Measurements from ENCODE around the gene SUSD2.
"Not testable (repeated sequence)": the region's sequence is repeated elsewhere in the genome, so short reads cannot be mapped to it uniquely, and the experiment has no call there.

Gene SUSD2

DNA sequence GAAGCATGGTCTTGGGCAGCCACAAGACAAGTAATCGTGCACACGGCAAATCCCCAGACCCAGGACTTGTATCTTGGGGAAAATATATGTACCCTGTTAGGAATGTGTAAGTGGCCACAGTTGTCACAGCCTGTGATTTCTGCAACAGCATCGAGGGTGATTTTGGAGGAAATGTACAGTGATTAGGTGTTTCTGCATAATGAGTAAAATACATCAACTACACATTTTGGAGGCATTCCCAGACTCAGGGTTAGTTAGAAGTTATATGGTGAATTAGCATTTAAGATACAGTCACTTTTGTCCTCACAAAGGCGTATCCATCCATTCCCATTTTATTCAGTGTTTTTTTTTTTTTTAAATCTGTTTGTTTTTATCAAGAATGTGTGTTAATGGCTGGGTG, 28.4 kb downstream of the SUSD2 start:
- DNase-seq (ENCODE audit: insufficient read length, low spot score), result no peak
- FAIRE-seq, result no peak
- no peak for TF ChIP-seq CTCF (IDR thresholded peaks at IDR 0.05; ENCODE audit: insufficient read depth, missing control alignments)

DNA sequence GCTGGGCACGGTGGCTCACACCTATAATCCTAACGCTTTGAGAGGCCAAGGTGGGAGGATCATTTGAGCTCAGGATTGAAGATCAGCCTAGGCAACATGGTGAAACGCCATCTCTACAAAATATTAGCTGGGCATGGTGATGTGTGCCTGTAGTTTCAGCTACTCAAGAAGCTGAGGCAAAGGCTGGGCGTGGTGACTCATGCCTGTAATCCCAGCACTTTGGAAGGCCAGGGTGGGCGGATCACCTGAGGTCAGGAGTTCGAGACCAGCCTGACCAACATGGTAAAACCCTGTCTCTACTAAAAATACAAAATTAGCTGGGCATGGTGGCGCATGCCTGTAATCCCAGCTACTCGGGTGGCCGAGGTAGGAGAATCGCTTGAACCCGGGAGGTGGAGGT, 29.1 kb downstream of the SUSD2 start:
- not testable (repeated sequence) for FAIRE-seq; DNase-seq (ENCODE audit: insufficient read length, low spot score)

- not testable (repeated sequence) for FAIRE-seq
Observed at GRCh38 chr22:24211716-24212115, 30.4 kb downstream of the SUSD2 start.

GRCh38 chr22:24213111-24213510, 31.8 kb downstream of the SUSD2 start:
- not testable (repeated sequence) for DNase-seq (ENCODE audit: insufficient read length, low spot score); FAIRE-seq

More at GRCh38 chr22:24211716-24212115, 30.4 kb downstream of the SUSD2 start:
- DNase-seq (ENCODE audit: insufficient read length, low spot score), result not testable (repeated sequence)

DNA sequence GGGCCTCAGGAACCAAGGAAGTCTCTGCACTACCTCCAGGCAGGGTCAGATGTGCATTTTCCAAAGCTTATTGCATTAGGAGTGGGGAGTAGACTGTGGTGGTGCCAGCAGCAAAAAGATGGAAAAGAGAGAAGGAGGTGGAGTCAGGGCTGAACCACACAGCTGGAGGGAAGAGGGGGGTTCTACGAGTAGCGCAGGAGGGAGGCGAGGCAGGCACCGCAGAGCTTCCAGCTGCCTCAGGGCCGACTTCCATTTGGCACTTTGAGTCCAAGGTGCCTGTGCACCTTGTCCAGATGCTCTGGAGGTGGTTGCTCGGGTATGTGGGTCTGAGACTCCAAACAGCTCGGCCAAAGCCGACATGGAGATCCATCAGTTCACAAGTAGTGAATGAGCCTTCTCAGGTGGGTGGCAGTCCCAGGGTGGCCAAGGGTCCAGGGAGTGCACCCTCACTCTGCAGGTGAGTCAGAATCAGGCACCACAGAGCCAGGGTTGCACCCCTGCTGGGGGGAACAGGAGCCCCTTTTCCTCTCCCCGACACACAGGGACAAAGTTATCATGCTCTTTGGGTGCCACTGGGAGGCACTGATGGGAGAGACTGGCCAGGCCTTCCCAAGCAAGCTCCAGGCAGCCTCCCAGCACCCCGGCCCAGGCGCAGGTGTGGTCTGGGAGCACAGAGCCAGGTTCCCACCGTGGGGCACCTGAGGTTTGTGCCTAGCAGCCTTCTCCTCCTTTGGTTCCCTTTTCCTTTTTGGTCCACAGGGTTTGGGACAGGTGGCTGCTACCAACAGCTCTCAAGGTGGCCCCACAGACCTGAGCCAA, 33.4 kb downstream of the SUSD2 start:
- no peak for TF ChIP-seq CTCF (IDR thresholded peaks at IDR 0.05; ENCODE audit: insufficient read depth, missing control alignments)
- FAIRE-seq (no peak), DNase-seq (ENCODE audit: insufficient read length, low spot score) (no peak)

- DNase-seq (ENCODE audit: insufficient read length, low spot score), result no peak
- FAIRE-seq, result no peak
- no peak for TF ChIP-seq CTCF (IDR thresholded peaks at IDR 0.05; ENCODE audit: insufficient read depth, missing control alignments)
Observed at GRCh38 chr22:24216541-24217209, 35.4 kb downstream of the SUSD2 start.

GRCh38 chr22:24217384-24217783, 36.1 kb downstream of the SUSD2 start:
- FAIRE-seq (no peak), DNase-seq (ENCODE audit: insufficient read length, low spot score) (no peak)
- TF ChIP-seq CTCF (IDR thresholded peaks at IDR 0.05; ENCODE audit: insufficient read depth, missing control alignments), result no peak

GRCh38 chr22:24219750-24220149, 38.5 kb downstream of the SUSD2 start:
- DNase-seq (ENCODE audit: insufficient read length, low spot score), result no peak
- TF ChIP-seq CTCF (IDR thresholded peaks at IDR 0.05; ENCODE audit: insufficient read depth, missing control alignments), result no peak
- FAIRE-seq, result no peak
